Stimulated activated CD4-positive, alpha-beta T cell treated with anti-CD3 and anti-CD28 coated beads, TNF-alpha, amount 100 ng/mL, for 1 hour (primary cell): ENCODE data around the gene IFNA6.
"Not testable (repeated sequence)": the region's sequence is repeated elsewhere in the genome, so short reads cannot be mapped to it uniquely, and the experiment has no call there.

Source experiments
- DNase-seq, 3 donors: peaks; one replicate each; pipeline ENCODE4 v3.0.0-alpha.2; 2020; ENCODE audit warnings: low read depth in 3 of 3, low spot score in 1 of 3

IFNA6 gene

DNA sequence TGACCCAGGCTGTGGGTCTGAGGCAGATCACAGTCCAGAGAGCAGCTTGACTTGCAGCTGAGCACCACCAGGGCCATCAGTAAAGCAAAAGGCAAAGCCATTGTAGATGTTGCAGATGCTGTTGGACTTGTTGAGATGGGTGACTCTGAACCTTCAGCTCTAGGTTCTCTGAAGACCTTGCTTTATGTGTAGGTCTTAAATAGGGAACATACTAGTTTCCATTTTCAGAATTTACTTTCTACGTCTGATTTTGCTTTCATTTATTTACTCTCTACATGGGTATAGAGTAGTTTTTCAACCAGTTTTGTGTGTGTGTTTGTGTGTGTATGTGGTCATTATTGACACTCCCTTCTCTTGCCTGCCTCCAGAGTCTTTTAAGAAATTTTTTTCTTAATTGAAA lies at the start of gene IFNA6:
Gene IFNA6 (minus strand): TSS at position 101 of the 400 bp plus-strand sequence. CDS start 0 bp downstream, at position 101.
- DNase-seq: no peak

- no peak for DNase-seq
Observed at GRCh38 chr9:21399956-21400355, 49.3 kb upstream of the IFNA6 start.

GRCh38 chr9:21398955-21399489 lies 48.3 kb upstream of the IFNA6 start:
- DNase-seq: no peak

GRCh38 chr9:21395778-21396717 lies 45.4 kb upstream of the IFNA6 start:
- peak; percentile 1 to 52 (median 22) for DNase-seq

DNA sequence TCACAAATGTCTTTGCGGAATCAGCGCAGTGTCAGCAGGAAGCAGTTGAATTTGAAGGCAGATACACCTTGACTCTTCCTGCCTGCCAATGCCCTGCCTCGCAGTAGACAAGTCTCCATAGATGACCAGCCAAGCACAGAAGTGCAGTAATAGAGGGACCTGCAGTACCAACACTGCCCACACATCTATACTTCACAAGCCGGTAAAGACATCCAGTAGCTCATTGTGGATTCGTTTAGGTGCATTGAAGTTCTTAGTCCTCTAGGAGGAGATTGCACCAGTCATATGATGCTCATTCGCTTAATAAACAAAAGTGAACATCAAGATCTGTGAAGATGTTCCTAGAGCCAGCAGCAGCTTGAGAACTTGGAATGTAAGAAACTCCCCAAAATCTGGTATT lies 41.6 kb upstream of the IFNA6 start:
- DNase-seq: no peak

DNA sequence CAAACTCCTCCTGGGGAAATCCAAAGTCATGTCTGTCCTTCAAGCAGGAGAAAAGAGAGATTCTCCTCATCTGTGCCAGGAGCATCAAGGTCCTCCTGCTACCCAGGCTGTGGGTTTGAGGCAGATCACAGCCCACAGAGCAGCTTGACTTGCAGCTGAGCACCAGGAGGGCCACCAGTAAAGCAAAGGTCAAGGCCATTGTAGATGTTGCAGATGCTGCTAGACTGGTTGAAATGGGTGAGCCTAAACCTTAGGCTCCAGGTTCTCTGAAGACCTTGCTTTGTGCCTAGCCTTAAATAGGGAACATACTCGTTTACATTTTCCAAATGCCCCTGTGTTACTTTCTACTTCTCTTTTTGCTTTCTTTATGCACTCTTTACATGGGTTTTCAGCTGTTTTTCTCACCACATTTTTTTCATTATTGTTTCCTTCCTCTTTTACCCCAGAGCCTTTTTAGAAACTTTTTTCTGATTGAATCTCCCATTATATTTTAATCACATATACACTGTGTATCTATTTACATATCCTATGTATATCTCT lies 34.5 kb upstream of the IFNA6 start, which contains the start of gene IFNA2:
Gene IFNA2 (minus strand): TSS at position 268 of the 540 bp plus-strand sequence. CDS start 69 bp downstream, at position 199.
- DNase-seq: no peak

- no peak for DNase-seq
Observed at GRCh38 chr9:21383627-21384026, 32.9 kb upstream of the IFNA6 start.

DNA sequence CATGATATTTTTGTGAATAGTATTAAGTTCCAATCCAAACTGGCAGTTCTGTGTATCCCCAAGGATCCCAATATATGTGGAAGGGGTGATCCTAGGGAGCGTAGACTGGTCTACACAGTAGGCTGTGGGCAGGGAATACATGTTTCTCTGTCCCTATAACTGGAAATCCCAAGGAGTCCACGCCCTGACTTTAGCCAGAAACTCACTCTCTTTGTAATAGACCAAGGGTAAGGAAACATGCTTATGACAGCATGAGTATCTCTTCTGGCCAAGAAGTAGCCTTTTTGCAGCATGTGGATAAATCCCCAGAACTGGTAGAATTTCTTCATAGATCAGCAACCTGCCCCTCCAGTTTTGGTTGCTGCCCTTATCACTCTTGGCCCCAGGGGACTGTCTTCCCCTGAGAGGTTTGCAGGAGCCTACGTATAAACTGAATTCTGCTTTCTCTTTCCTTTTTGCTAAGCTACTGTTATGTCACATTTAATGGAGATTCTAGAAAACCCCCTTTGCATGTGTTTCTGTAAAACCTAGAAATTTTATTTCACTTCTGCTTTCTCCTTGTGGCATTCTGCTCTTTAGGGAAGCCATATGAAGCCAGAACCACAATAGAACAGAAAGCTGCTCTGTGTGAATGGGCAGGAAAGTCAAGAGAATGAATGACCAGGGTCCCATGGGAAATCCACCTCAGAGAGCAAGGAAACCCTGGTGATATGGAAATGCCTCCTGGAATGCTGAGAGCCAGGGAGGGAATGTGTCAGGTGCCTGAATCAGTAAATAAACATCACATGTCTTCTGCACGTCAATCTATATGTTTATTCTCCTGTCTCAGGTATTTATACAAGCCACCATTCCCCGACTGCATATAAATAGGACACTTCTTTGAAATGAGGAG lies 31.0 kb upstream of the IFNA6 start:
- DNase-seq: no peak

- DNase-seq: not testable (repeated sequence)
Observed at GRCh38 chr9:21371467-21371866, 20.8 kb upstream of the IFNA6 start.

GRCh38 chr9:21367957-21368356 lies 17.3 kb upstream of the IFNA6 start, which contains the start of gene IFNA13:
TSS of gene IFNA13 (minus strand) at chr9:21368057. CDS start at chr9:21368010, 47 bp downstream.
- DNase-seq: no peak

DNA sequence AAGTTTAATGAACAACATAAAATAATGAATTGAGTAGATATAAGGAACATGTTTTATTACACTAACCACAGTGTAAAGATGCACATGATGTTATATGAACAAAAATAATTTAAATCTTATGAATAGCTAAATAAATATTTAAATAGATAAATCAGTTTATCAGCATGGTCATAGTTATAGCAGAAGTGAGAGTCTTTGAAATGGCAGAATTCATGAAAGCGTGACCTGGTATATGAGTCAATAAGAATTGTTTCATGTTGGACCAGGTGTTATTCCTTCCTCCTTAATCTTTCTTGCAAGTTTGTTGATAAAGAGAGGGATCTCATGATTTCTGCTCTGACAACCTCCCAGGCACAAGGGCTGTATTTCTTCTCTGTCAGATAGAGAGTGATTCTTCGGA lies 16.5 kb upstream of the IFNA6 start:
- DNase-seq: not testable (repeated sequence)

DNA sequence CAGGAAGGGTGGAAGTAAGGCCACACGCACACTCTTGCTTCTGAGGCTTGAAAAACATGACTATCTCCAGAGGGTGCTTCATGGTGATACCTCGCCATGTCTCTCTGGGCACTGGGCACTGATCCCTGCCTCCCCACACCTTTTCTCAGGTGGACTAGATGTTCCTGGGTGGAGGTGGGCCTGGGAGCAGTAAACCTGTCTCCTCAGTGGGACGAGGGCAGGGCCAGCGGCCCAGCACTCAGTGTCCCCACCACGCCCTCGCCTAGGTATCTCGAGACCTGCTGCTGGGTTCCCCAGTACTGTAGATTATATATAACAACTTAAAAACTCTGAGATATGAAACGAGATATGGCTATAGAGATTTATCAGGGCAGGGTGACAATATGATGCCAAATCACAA lies 11.6 kb upstream of the IFNA6 start:
- no peak for DNase-seq

DNA sequence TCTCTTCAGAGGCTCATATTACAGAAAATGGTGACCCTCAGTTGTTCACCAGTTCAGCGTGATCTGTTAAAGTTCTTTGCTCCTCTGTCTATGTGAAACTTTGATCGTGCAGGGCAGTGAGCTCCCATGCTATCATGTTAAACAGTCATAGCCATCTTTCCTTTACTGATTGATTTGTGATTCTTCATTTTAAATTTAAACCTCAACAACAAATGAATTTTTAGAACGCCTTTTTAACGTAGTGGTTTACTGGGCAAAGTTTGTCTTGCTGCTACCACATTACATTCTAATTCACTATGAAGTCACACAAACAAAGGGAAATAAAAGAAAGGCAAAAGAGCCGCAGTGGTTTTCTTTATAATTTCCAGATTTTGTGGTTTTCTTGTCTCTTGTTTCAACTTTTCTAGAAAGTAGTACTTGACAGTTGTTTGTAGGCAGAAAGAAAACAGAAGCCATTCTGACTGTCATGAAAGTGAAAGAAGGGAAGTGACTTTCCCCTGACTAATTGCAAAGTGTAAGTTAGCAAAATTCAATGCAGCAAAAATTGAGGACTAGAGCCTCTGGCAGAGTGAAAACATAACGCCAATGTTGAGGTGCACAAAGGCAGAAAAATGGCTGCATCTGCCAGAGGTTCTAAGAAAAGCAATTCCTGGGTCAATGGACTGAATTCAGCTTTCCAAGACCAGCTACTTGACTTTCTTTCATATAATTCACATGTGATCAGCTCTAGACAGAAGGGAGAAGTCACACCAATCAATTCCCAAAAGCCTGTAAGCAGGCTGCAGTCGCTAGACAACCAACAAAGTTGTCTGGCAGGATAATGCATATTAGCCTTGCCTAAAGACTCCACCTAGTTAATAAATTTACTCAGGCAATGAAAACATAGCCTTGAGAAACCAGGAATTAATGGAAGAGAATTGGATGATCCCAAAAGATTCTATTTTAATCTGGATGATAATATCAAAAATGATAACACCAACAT lies 7.1 kb upstream of the IFNA6 start:
- no peak for DNase-seq

GRCh38 chr9:21348430-21348970 lies 2.2 kb downstream of the IFNA6 start:
- no peak for DNase-seq

- no peak for DNase-seq
Observed at GRCh38 chr9:21340735-21341134, 10.0 kb downstream of the IFNA6 start.

DNA sequence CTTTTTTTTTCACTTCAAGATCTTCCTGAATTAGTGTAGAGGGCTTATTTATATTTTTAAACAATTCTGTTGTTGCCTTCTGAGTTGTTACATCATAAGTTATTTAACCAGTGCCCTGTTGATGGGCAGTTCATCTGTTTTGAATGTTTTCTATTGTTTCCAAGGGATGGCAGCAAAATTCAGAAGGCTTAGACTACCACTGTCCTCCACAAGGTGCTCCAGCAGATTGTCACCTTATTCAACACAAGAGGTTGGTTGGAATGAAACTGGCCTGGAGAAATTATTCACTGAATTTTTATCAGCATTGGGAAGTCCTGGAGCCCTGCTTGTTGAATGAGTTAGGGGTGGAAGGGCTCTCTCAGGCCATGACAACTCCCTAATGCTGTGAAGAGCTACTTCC lies 14.2 kb downstream of the IFNA6 start:
- no peak for DNase-seq

DNA sequence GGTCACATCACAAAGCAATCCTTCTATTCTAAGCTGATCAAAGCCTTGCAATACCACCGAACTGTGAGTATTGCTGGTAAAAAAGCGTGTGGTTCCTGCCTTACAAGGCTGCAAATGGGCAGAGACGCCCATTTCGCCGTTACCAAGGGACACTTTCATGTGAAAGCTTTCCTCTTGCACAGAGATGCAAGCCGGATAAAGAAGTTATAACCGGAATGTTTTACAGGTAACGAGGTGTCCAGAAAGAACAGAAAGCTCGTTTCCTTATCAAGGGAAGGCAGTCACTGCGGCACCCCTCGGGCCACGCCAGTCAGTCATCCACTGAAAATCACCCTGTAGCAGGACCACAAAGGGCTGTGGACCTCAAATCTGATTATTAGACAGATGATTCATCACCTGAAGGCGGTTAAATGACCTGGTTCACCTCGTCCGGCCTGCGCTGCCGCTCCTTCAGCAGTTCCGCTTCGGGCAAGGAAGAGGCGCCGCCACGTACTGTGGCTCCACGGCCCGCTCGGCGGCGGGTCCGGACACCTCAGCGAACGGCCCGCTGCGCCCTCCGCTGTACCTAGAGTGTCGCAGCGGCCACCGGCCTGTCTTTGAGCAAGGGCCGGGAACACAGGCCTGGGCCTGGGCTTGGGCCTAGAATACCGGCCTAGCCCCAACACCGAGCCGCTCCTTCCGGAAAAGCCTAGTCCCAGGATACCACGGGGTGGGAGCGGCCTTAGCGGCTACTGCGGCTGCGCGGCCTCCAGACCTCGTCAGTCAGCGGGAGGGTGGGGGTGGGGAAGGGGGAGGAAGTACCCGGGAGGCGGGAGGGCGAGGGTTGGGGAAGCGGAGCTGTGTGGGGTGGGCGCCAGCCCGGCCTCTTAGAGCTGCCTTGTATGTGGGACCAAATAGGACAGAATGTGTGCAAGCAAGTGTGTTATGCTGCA lies 15.7 kb downstream of the IFNA6 start, which contains the start of gene KLHL9:
Gene KLHL9 (minus strand): TSS at position 704 of the 932 bp plus-strand sequence. CDS start 545 bp downstream, at position 159.
- DNase-seq: peak; percentile 63 to 73 (median 69)

- DNase-seq: no peak
Observed at GRCh38 chr9:21333226-21333625, 17.5 kb downstream of the IFNA6 start.
